SH-SY5Y (cell line): ENCODE measurements around the gene CSRP1.

Experiments used
- GATA2 ChIP-seq: IDR thresholded peaks from 2 replicates; pipeline ENCODE4 v1.6.1; 2011; ENCODE audit warnings: mild to moderate bottlenecking, low read depth, low read length
- GATA3 ChIP-seq: IDR thresholded peaks from 2 replicates; pipeline ENCODE4 v1.6.1; 2011; ENCODE audit warnings: low read depth, mild to moderate bottlenecking, low read length, moderate library complexity

- no peak for TF ChIP-seq GATA2
- TF ChIP-seq GATA3 = no peak
These were observed 9.0 kb upstream of the CSRP1 start for GRCh38 chr1:201515895-201516294.
